C4-2B (cell line): ENCODE results near the gene LRP5.

ENCODE experiments used
- H3K27ac ChIP-seq: fragments of 450-650 bp; 2 replicates; pipeline ENCODE4 v1.5.1; 2017
- ZFX ChIP-seq: fragments of 450-650 bp; IDR thresholded peaks from 2 replicates; pipeline ENCODE4 v1.6.1; 2017
- TF ChIP-seq, protein P1 (sequence below): fragments of 450-650 bp; conservative IDR thresholded peaks from 2 replicates; pipeline ENCODE4 v1.5.1; 2017; ENCODE audit warnings: mild to moderate bottlenecking

The LRP5 gene

DNA sequence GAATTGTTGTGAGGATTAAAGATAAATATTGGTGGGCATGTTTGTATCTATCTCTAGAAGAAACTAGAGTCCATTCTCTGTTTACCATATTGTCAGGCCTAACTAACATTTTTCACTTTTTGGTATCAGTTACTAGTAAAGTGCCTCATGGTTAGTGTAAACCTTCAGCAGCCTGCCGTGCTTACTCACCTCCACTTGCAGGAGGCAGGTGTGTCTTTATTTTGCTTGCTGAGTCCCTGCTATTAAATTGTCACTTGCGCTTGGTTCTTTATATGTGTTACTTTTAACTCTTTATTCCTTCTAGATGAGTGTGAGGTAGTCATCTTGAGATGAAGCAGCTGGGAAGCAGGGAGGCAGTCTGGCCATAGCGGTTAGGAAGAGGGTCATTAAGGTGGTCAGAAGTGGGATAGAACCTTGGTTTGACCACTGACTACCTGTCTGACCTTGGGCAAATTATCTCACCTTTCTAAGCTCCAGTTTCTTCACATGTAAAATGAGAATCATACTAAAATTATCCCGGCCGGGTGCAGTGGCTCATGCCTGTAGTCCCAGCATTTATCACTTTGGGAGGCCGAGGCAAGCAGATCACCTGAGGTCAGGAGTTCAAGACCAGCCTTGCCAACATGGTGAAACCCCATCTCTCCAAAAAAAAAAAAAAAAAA, 169.3 kb downstream of the LRP5 start:
- H3K27ac ChIP-seq, result no peak overlapping the region
- TF ChIP-seq ZFX, result no peak
- TF ChIP-seq, protein P1, sequence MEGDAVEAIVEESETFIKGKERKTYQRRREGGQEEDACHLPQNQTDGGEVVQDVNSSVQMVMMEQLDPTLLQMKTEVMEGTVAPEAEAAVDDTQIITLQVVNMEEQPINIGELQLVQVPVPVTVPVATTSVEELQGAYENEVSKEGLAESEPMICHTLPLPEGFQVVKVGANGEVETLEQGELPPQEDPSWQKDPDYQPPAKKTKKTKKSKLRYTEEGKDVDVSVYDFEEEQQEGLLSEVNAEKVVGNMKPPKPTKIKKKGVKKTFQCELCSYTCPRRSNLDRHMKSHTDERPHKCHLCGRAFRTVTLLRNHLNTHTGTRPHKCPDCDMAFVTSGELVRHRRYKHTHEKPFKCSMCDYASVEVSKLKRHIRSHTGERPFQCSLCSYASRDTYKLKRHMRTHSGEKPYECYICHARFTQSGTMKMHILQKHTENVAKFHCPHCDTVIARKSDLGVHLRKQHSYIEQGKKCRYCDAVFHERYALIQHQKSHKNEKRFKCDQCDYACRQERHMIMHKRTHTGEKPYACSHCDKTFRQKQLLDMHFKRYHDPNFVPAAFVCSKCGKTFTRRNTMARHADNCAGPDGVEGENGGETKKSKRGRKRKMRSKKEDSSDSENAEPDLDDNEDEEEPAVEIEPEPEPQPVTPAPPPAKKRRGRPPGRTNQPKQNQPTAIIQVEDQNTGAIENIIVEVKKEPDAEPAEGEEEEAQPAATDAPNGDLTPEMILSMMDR, result no peak

DNA sequence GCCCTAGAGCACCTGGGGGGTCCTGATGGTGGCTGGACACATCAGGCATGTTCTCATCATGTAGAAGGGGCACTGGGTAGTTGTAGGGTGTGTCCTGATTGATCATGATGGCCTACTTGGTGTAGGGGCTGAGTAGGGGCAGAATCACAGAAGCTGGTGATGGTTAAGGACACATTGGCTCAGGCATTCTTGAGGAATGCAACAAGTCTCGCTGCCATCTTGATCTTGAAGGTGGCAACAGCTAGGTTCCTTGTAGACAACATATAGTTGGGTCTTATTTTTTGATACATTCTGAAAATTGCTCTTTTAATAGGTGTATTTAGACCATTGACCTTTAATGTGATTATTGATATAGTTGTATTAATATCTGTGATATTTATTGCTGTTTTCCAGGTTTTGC, 176.2 kb downstream of the LRP5 start:
- no peak overlapping the region for H3K27ac ChIP-seq
- no peak for TF ChIP-seq ZFX
- TF ChIP-seq, protein P1, result no peak

DNA sequence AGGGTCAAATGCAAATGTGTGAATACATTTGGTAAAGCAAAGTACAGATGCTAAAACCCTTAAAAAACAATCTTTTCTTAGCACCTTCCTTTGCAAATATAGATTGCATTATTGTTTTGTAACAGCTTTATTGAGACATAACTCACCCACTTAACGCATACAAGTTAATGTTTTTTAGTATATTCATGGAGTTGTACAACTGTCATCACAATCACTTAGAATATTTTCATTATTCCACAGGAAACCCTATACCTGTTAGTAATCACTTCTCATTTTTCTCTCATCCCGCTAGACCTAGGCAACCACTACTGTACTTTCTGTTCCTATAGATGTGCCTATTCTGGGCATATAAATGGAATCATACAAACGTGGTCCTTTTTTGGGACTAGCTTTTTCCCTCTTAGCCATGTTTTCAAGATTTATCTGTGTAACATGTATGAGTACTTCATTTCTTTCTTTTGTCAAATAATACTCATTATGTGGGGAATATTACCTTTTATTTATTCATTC, 182.9 kb downstream of the LRP5 start:
- TF ChIP-seq ZFX, result no peak
- TF ChIP-seq, protein P1, result no peak
- H3K27ac ChIP-seq, result no peak overlapping the region

DNA sequence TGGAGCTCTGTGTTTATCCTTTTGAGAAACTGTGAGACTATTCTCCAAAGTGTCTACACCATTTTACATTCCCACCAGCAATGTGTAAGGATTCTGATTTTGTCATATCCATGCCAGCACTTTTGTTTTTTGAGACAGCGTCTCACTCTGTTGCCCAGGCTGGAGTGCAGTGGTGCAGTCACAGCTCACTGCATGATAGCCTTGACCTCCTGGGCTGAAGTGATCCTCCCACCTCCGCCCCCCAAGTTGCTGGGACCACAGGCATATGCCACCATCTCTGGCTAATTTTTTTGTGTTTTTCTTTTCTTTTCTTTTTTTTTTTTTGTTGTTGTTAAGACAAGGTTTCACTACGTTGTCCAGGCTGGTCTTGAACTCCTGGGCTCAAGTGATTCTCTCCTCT, 183.5 kb downstream of the LRP5 start:
- H3K27ac ChIP-seq, result no peak overlapping the region
- no peak for TF ChIP-seq ZFX
- TF ChIP-seq, protein P1, result no peak

DNA sequence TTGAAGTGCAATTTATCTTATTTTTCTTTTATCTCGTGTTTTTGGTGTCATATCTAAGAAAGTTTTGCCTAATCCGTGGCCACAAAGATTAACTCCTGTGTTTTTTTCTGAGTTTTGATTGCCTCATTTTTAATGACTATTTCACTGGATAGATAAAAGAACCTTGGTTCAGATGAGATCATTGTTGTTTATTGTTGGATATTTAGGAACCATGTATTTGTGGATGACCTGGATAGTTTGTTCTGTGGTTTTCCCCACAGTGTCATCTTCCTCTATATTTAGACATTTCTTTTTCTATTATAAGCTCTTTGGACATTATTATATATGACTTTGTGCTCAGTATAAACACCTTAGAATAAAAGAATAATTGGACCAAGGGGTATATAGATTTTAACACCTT, 185.4 kb downstream of the LRP5 start:
- TF ChIP-seq, protein P1, result no peak
- TF ChIP-seq ZFX, result no peak
- no peak overlapping the region for H3K27ac ChIP-seq

DNA sequence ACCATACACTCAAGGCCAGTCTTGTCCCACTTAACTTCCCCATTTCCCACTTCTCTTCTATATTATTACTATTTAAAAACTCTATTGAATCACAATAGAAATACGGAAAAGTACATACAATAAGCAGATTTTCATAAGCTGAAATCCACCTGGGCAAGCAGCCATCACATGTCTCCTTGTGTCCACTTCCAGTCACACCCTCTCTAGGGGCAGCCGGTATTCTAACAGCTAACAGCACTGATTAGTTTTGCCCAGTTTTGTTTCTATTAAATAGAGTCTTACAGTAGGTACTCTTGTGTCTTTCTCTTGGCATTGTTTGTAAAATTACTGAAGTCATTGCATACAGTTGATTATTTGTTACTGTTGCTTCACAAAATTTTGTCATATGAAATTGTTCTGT, 185.9 kb downstream of the LRP5 start:
- H3K27ac ChIP-seq, result no peak overlapping the region
- TF ChIP-seq, protein P1, result no peak
- no peak for TF ChIP-seq ZFX
